Transverse colon (tissue), 4 donors: Measurements from ENCODE around the gene CDH15. TPM values are rescaled to one million over a fixed set of nuclear protein-coding genes. Genes with fewer than 3 reads are reported as not detected.

Experiments used
- DNase-seq: peaks from one replicate; pipeline ENCODE4 v3.0.0-alpha.2; 2019
- H3K27ac ChIP-seq, 4 donors: fragments of 200-600 bp; sonication (generic); 2 replicates each; pipeline ENCODE4 v1.5.1; 2016 to 2018; ENCODE audit warnings: inconsistent platforms in 4 of 4
- H3K27me3 ChIP-seq: fragments of 200-600 bp; sonication (generic); 2 replicates; pipeline ENCODE4 v1.5.1; 2017; ENCODE audit warnings: inconsistent platforms
- H3K36me3 ChIP-seq, 4 donors: fragments of 200-600 bp; sonication (generic); 2 replicates each; pipeline ENCODE4 v1.5.1; 2017 to 2019; ENCODE audit warnings: inconsistent platforms in 4 of 4
- H3K4me1 ChIP-seq, 4 donors: fragments of 200-600 bp; sonication (generic); 2 replicates each; pipeline ENCODE4 v1.5.1; 2017 to 2020; ENCODE audit warnings: inconsistent platforms in 4 of 4
- H3K4me3 ChIP-seq, 4 donors: fragments of 200-600 bp; sonication (generic); 1 replicate in 1 of 4; 2 replicates in 3 of 4; pipeline versions ENCODE4 v1.5.1 to v1.6.1; 2017 to 2019; ENCODE audit warnings: inconsistent platforms in 4 of 4
- H3K9me3 ChIP-seq, 2 donors: fragments of 200-600 bp; sonication (generic); 2 replicates each; pipeline ENCODE4 v1.5.1; 2017 to 2019; ENCODE audit warnings: inconsistent platforms in 2 of 2
- CTCF ChIP-seq, 5 experiments: fragments of 200-600 bp in 3 of 5; fragments of 450-650 bp in 2 of 5; sonication (generic) in 3 of 5; IDR thresholded peaks; 1 replicate in 2 of 5; 2 replicates in 3 of 5; pipeline ENCODE4 v1.5.1; 2016 to 2017; ENCODE audit warnings: antibody characterized with exemption in 5 of 5, inconsistent platforms in 3 of 5, mild to moderate bottlenecking in 2 of 5, moderate library complexity in 1 of 5
- EP300 ChIP-seq: sonication (generic); formaldehyde crosslinking; IDR thresholded peaks from one replicate; pipeline ENCODE4 v1.6.1; 2017; ENCODE audit warnings: antibody characterized with exemption, low read depth
- POLR2A ChIP-seq: fragments of 450-650 bp; IDR thresholded peaks from one replicate; pipeline ENCODE4 v1.6.1; 2016; ENCODE audit warnings: antibody characterized with exemption, mild to moderate bottlenecking, moderate library complexity
- POLR2AphosphoS5 ChIP-seq, 3 donors: sonication (generic); formaldehyde crosslinking; IDR thresholded peaks; one replicate each; pipeline ENCODE4 v1.6.1; 2016; ENCODE audit warnings: antibody characterized with exemption in 3 of 3
- WGBS, 2 donors: methylation state at CpG; one replicate each; pipeline ENCODE4 v1.1.5; 2018; ENCODE audit warnings: low coverage in 1 of 2; 5-methylcytosine and 5-hydroxymethylcytosine counted together
- in situ Hi-C, 4 donors: fragments of 200-750 bp; cut with MboI; loops; one replicate each; pipeline versions ENCODE4 v1.15.0 to v1.15.1; 2017; ENCODE audit warnings: low sequenced_read_pairs in 3 of 4, low pct_ligation_motif_present in 1 of 4, low pct_unique_long_range_greater_than_20kb in 1 of 4
- intact Hi-C: fragments of 100-400 bp; cut with DNase I; formaldehyde crosslinking; loops from one replicate; pipeline ENCODE4 v1.15.1; 2023; ENCODE audit warnings: low total_unique reads
- total RNA-seq, 4 donors: library from RNA; depleted of rRNA; stranded (reverse); fragments of >200 nt; gene quantifications; one replicate each; pipeline ENCODE4 v1.1.0, GENCODE V29; 2016

Gene CDH15
- total RNA-seq, 4 donors from 2014 or later: not detected

GRCh38 chr16:89161763-89162713 is 9.5 kb upstream of the CDH15 start:
- WGBS, 2 donors: 74% methylated on average over 38 of the region's 40 CpGs; no CpG with 5 or more reads in 1 of the 2 donors
- DNase-seq: no peak
- in situ Hi-C loops: loop anchor here in 2 of 4 donors (25.0 kb wide), 1 partner anchor 225 kb away; no protein-coding TSS in a partner anchor
- H3K4me3 ChIP-seq: no peak overlapping the region
- H3K36me3 ChIP-seq: no peaks in the 10 kb centered on the region
- peaks cover 0 to 2% (median 2%) of the 10 kb centered on the region in 4 donors for H3K4me1 ChIP-seq
- peaks cover 9% of the 10 kb centered on the region for H3K27me3 ChIP-seq
- intact Hi-C loops: no loop called here
- H3K27ac ChIP-seq: no peak overlapping the region
- TF ChIP-seq CTCF (IDR thresholded peaks at IDR 0.05): no peak
- no peak for TF ChIP-seq EP300
- no peak for TF ChIP-seq POLR2A
- no peak for TF ChIP-seq POLR2AphosphoS5 (IDR thresholded peaks at IDR 0.05)
- no peaks in the 10 kb centered on the region for H3K9me3 ChIP-seq

GRCh38 chr16:89163297-89163696 is 8.3 kb upstream of the CDH15 start:
- Histone ChIP-seq H3K4me3 (no peak overlapping the region), H3K9me3 (no peaks in the 10 kb centered on the region), H3K4me1 (peaks cover 6 to 7% (median 6%) of the 10 kb centered on the region in 4 donors), H3K36me3 (no peaks in the 10 kb centered on the region), H3K27me3 (peaks cover 17% of the 10 kb centered on the region), H3K27ac (no peak overlapping the region)
- no peak for DNase-seq
- in situ Hi-C loops (loop anchor here in 2 of 4 donors (25.0 kb wide), 1 partner anchor 226 kb away; no protein-coding TSS in a partner anchor), intact Hi-C loops (no loop called here)
- TF ChIP-seq POLR2A: no peak
- no peak for TF ChIP-seq EP300
- no peak for TF ChIP-seq CTCF (IDR thresholded peaks at IDR 0.05)
- TF ChIP-seq POLR2AphosphoS5 (IDR thresholded peaks at IDR 0.05): no peak
- 77 to 84% methylated on average over 7 to 9 of the region's 9 CpGs for WGBS, 2 donors

- Histone ChIP-seq H3K9me3 (no peaks in the 10 kb centered on the region), H3K4me1 (peaks cover 6 to 7% (median 6%) of the 10 kb centered on the region in 4 donors)
- WGBS, 2 donors: 73% methylated on average over 15 of the region's 15 CpGs; no CpG with 5 or more reads in 1 of the 2 donors
These were observed 7.1 kb upstream of the CDH15 start for GRCh38 chr16:89164436-89164835.

More at GRCh38 chr16:89164436-89164835, 7.1 kb upstream of the CDH15 start:
- in situ Hi-C loops: loop anchor here in 2 of 4 donors (25.0 kb wide), 1 partner anchor 227 kb away; no protein-coding TSS in a partner anchor
- TF ChIP-seq CTCF (IDR thresholded peaks at IDR 0.05) (no peak), POLR2AphosphoS5 (IDR thresholded peaks at IDR 0.05) (no peak), EP300 (no peak), POLR2A (no peak)
- intact Hi-C loops: no loop called here
- Histone ChIP-seq H3K27ac (no peak overlapping the region), H3K36me3 (no peaks in the 10 kb centered on the region), H3K4me3 (no peak overlapping the region), H3K27me3 (peaks cover 29% of the 10 kb centered on the region)
- no peak for DNase-seq
